Testis (tissue), 3 donors: ENCODE data around the gene C1QL2. TPM values are rescaled to one million over a fixed set of nuclear protein-coding genes. Genes with fewer than 3 reads are reported as not detected.

Source experiments
- DNase-seq: peaks from one replicate; pipeline ENCODE4 v3.0.0-alpha.2; 2019
- H3K27ac ChIP-seq, 2 donors: fragments of 200-600 bp; sonication (generic); one replicate each; pipeline ENCODE4 v1.5.1; 2019
- H3K27me3 ChIP-seq: fragments of 200-600 bp; sonication (generic); one replicate; pipeline ENCODE4 v1.5.1; 2019
- H3K36me3 ChIP-seq: fragments of 200-600 bp; sonication (generic); one replicate; pipeline ENCODE4 v1.5.1; 2017; ENCODE audit warnings: low read depth; ENCODE audit errors: missing control alignments
- H3K4me1 ChIP-seq: fragments of 200-600 bp; sonication (generic); one replicate; pipeline ENCODE4 v1.5.1; 2019
- H3K4me3 ChIP-seq, 2 donors: fragments of 200-600 bp; sonication (generic); one replicate each; pipeline ENCODE4 v1.5.1; 2017 to 2019
- H3K9me3 ChIP-seq: fragments of 200-600 bp; sonication (generic); one replicate; pipeline ENCODE4 v1.5.1; 2017
- CTCF ChIP-seq, 3 experiments: fragments of 450-650 bp in 2 of 3; fragments of 200-600 bp in 1 of 3; sonication (generic) in 1 of 3; IDR thresholded peaks; one replicate each; pipeline ENCODE4 v1.5.1; 2016 to 2019; ENCODE audit warnings: antibody characterized with exemption in 3 of 3, mild to moderate bottlenecking in 2 of 3, moderate library complexity in 1 of 3
- POLR2A ChIP-seq: fragments of 450-650 bp; IDR thresholded peaks from one replicate; pipeline ENCODE4 v1.6.1; 2017; ENCODE audit warnings: antibody characterized with exemption, mild to moderate bottlenecking, moderate library complexity
- WGBS, 2 donors: methylation state at CpG; one replicate each; pipeline ENCODE4 v1.1.5; 2018; 5-methylcytosine and 5-hydroxymethylcytosine counted together
- intact Hi-C: fragments of 100-400 bp; cut with DNase I; formaldehyde crosslinking; loops from one replicate; pipeline ENCODE4 v1.15.1; 2023; ENCODE audit warnings: low total_unique reads
- polyA plus RNA-seq: library from polyadenylated mRNA; stranded (reverse); fragments of 350-450 nt; fragmentation: Illumina TruSeq; extraction: RNeasy Lipid Tissue Mini Kit (QIAGEN cat#74804); gene quantifications from one replicate; pipeline ENCODE4 v1.2.3, GENCODE V29; 2014; ENCODE audit warnings: low read depth, low replicate concordance; ENCODE audit not compliant: insufficient read depth
- total RNA-seq, 2 donors: library from RNA; depleted of rRNA; stranded (reverse); fragments of >200 nt; gene quantifications; one replicate each; pipeline ENCODE4 v1.2.3, GENCODE V29; 2016

C1QL2 gene
- total and polyA plus RNA-seq, 3 donors from 2014 or later, result 0.55 to 1.2 TPM; not detected in 1

DNA sequence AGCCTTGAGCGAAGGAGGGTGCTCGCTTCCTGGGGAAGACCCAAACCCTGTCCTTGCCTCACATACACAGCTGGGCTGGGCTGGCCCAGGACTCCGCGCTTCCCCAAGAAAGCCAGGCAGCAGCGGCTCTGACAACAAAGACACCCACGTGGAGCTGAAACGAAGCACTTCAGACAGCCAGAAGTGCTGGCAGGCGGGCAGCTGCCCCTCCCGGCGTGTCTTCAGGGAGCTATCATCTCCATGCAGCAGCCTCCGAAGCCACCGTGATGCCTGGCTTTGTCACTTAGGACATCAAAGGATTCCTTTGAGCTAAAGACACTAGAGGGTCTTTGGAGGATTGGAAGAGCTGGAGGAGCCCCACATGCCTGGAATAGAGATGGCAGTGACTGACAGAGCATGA is 35.2 kb downstream of the C1QL2 start:
- Histone ChIP-seq H3K4me1 (peaks cover 6% of the 10 kb centered on the region), H3K36me3 (no peaks in the 10 kb centered on the region), H3K27me3 (no peaks in the 10 kb centered on the region), H3K27ac (no peak overlapping the region), H3K4me3 (no peak overlapping the region), H3K9me3 (no peaks in the 10 kb centered on the region)
- WGBS, 2 donors, result 46 to 60% methylated on average over 8 to 12 of the region's 12 CpGs
- TF ChIP-seq CTCF (IDR thresholded peaks at IDR 0.05), result no peak
- TF ChIP-seq POLR2A, result no peak
- intact Hi-C loops, result no loop called here
- no peak for DNase-seq

GRCh38 chr2:119122663-119123062 is 35.9 kb downstream of the C1QL2 start:
- Histone ChIP-seq H3K4me1 (peaks cover 6% of the 10 kb centered on the region), H3K36me3 (no peaks in the 10 kb centered on the region), H3K27ac (no peak overlapping the region), H3K4me3 (no peak overlapping the region), H3K9me3 (no peaks in the 10 kb centered on the region), H3K27me3 (no peaks in the 10 kb centered on the region)
- WGBS, 2 donors, result 85 to 91% methylated on average over 5 of the region's 5 CpGs
- DNase-seq, result no peak
- intact Hi-C loops, result no loop called here
- TF ChIP-seq POLR2A, result no peak
- TF ChIP-seq CTCF (IDR thresholded peaks at IDR 0.05), result no peak

DNA sequence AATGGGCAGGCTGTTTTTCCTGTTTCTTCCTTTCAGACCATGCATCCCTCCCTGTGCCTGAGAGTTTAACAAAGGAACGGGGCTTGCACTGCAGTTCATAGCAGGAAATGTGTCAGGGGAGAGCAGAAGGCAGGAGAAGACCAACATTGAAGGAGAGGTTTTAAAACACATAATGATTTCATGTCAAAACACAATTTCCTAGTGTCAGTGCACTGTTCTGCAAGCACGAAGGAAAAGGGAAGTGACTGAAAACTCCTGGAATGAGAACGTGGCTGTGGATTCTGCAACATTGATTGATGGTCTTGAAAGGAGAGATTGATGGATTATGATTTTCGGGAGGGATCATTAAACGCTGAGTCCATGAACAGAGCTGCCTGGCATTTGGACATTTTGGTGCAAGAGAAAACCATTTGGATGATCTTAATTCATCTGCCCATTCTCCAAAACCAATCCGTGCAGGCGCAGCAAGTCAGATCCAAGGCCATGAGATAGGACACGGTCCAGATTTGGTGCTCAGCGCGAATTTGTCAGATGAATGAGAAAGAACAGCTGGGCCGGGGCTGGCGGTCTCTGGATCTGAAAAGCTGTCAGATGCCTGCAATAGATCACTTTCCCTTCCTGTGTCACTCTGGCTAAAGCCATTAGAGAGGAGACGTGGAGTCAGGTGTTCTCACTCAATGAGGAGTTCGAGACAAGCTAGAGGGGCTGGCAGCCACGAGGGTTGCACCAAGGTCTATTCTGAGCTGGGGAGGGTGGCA is 38.4 kb downstream of the C1QL2 start:
- Histone ChIP-seq H3K36me3 (no peaks in the 10 kb centered on the region), H3K4me3 (no peak overlapping the region), H3K27ac (no peak overlapping the region), H3K27me3 (no peaks in the 10 kb centered on the region), H3K4me1 (peaks cover 6% of the 10 kb centered on the region), H3K9me3 (no peaks in the 10 kb centered on the region)
- WGBS, 2 donors, result 22 to 38% methylated on average over 15 of the region's 15 CpGs
- intact Hi-C loops, result no loop called here
- TF ChIP-seq POLR2A (no peak), CTCF (IDR thresholded peaks at IDR 0.05) (no peak)
- DNase-seq, result peak; percentile 25

DNA sequence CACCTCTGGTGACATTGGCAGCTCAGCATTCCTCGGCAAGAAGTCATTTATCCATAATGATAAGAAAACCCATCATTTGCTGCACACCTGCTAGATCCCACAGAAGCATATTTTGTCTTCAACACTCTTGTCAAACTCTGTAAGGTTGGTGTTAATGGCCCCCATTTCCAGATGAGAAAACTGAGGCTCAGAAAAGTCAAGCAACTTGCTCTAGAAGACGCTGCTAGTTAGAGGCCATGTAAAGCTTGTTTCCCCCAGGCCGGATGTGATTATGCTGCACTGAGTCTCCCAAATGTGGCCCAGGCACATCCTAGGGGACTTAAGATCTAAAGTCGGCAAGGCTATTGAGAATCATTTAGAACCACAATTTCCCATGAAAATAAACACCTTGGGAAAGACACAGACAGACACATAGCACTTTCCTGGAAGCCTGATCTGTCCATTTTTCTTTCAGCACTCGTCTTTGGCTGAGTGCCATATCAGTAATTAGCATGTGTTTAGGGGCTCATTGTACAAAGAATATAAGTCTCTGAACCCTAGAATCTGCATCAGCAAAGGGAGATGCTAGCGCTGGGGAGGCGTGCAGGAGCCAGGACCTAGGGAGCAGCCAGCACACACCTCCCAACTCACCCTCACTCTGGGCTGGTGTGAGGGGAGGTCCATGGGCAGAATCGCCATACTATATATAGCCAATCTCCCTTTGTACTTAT is 39.3 kb downstream of the C1QL2 start:
- intact Hi-C loops, result no loop called here
- Histone ChIP-seq H3K27me3 (no peaks in the 10 kb centered on the region), H3K4me1 (peaks cover 6% of the 10 kb centered on the region), H3K27ac (no peak overlapping the region), H3K9me3 (no peaks in the 10 kb centered on the region), H3K4me3 (no peak overlapping the region), H3K36me3 (no peaks in the 10 kb centered on the region)
- DNase-seq, result no peak
- TF ChIP-seq POLR2A, result no peak
- TF ChIP-seq CTCF (IDR thresholded peaks at IDR 0.05), result no peak
- 65 to 69% methylated on average over 8 of the region's 8 CpGs for WGBS, 2 donors
